ENCODE measurements around the gene SYK. TPM values are rescaled to one million over a fixed set of nuclear protein-coding genes. Genes with fewer than 3 reads are reported as not detected.

SYK gene
- total RNA-seq, 1 donor from 2014 or later: not detected

GRCh38 chr9:90847971-90848370 is 46.4 kb downstream of the SYK start:
- no peaks in the 10 kb centered on the region for H3K36me3 Mint-ChIP-seq
- Histone ChIP-seq H3K27ac (no peak overlapping the region), H3F3A (ENCODE audit: low read depth) (no peaks in the 10 kb centered on the region), H3K36me3 (no peaks in the 10 kb centered on the region), H3K9me3 (ENCODE audit: low read depth) (no peaks in the 10 kb centered on the region), H3K9ac (no peak overlapping the region), H4K20me1 (ENCODE audit: low read depth) (no peaks in the 10 kb centered on the region), H3K4me2 (no peak overlapping the region), H2AFZ (replicated peaks) (no peak overlapping the region), H3K4me3 (no peak overlapping the region), H3K79me2 (ENCODE audit: low read depth) (no peaks in the 10 kb centered on the region), H3K4me1 (no peaks in the 10 kb centered on the region), H3K27me3 (no peaks in the 10 kb centered on the region)
- no peak overlapping the region for H3K4me3 Mint-ChIP-seq
- H3K27me3 Mint-ChIP-seq (ENCODE audit: insufficient read depth, low read depth): peaks cover 11% of the 10 kb centered on the region
- H3K27ac Mint-ChIP-seq: no peak overlapping the region
- H3K9me3 Mint-ChIP-seq: no peaks in the 10 kb centered on the region
- no peak for DNase-seq (ENCODE audit: low spot score)
- TF ChIP-seq EZH2phosphoT487 (IDR thresholded peaks at IDR 0.05) (no peak), EZH2 (IDR thresholded peaks at IDR 0.05) (no peak), CTCF (IDR thresholded peaks at IDR 0.05) (no peak)
- H3K4me1 Mint-ChIP-seq: no peaks in the 10 kb centered on the region

- Histone ChIP-seq H3K4me3 (no peak overlapping the region), H3K79me2 (ENCODE audit: low read depth) (no peaks in the 10 kb centered on the region), H2AFZ (replicated peaks) (no peak overlapping the region), H3F3A (ENCODE audit: low read depth) (no peaks in the 10 kb centered on the region), H3K4me2 (no peak overlapping the region), H3K9me3 (ENCODE audit: low read depth) (no peaks in the 10 kb centered on the region), H3K4me1 (no peaks in the 10 kb centered on the region), H3K36me3 (no peaks in the 10 kb centered on the region), H3K27me3 (no peaks in the 10 kb centered on the region), H3K9ac (no peak overlapping the region), H3K27ac (no peak overlapping the region), H4K20me1 (ENCODE audit: low read depth) (no peaks in the 10 kb centered on the region)
- Mint-ChIP-seq H3K27me3 (ENCODE audit: insufficient read depth, low read depth) (peaks cover 11% of the 10 kb centered on the region), H3K4me3 (no peak overlapping the region), H3K4me1 (peaks cover under 1% of the 10 kb centered on the region), H3K27ac (no peak overlapping the region), H3K9me3 (no peaks in the 10 kb centered on the region), H3K36me3 (no peaks in the 10 kb centered on the region)
- no peak for DNase-seq (ENCODE audit: low spot score)
- TF ChIP-seq EZH2phosphoT487 (IDR thresholded peaks at IDR 0.05) (no peak), EZH2 (IDR thresholded peaks at IDR 0.05) (no peak), CTCF (IDR thresholded peaks at IDR 0.05) (no peak)
Measured at GRCh38 chr9:90848866-90849265, 47.2 kb downstream of the SYK start.

GRCh38 chr9:90851444-90851843 is 49.8 kb downstream of the SYK start:
- Histone ChIP-seq H3K4me1 (no peaks in the 10 kb centered on the region), H2AFZ (replicated peaks) (no peak overlapping the region), H3K4me2 (no peak overlapping the region), H3K4me3 (no peak overlapping the region), H3F3A (ENCODE audit: low read depth) (no peaks in the 10 kb centered on the region), H3K27me3 (no peaks in the 10 kb centered on the region), H3K36me3 (no peaks in the 10 kb centered on the region), H3K79me2 (ENCODE audit: low read depth) (no peaks in the 10 kb centered on the region), H3K27ac (no peak overlapping the region), H3K9me3 (ENCODE audit: low read depth) (no peaks in the 10 kb centered on the region), H4K20me1 (ENCODE audit: low read depth) (no peaks in the 10 kb centered on the region), H3K9ac (no peak overlapping the region)
- no peak overlapping the region for H3K27ac Mint-ChIP-seq
- H3K4me1 Mint-ChIP-seq: peaks cover 12% of the 10 kb centered on the region
- H3K36me3 Mint-ChIP-seq: no peaks in the 10 kb centered on the region
- no peak overlapping the region for H3K4me3 Mint-ChIP-seq
- H3K9me3 Mint-ChIP-seq: no peaks in the 10 kb centered on the region
- H3K27me3 Mint-ChIP-seq (ENCODE audit: insufficient read depth, low read depth): peaks cover 9% of the 10 kb centered on the region
- DNase-seq (ENCODE audit: low spot score): no peak
- TF ChIP-seq CTCF (IDR thresholded peaks at IDR 0.05): no peak
- TF ChIP-seq EZH2phosphoT487 (IDR thresholded peaks at IDR 0.05): no peak
- TF ChIP-seq EZH2 (IDR thresholded peaks at IDR 0.05): no peak
